ENCODE measurements around the gene RIMBP2.

Gene RIMBP2

DNA sequence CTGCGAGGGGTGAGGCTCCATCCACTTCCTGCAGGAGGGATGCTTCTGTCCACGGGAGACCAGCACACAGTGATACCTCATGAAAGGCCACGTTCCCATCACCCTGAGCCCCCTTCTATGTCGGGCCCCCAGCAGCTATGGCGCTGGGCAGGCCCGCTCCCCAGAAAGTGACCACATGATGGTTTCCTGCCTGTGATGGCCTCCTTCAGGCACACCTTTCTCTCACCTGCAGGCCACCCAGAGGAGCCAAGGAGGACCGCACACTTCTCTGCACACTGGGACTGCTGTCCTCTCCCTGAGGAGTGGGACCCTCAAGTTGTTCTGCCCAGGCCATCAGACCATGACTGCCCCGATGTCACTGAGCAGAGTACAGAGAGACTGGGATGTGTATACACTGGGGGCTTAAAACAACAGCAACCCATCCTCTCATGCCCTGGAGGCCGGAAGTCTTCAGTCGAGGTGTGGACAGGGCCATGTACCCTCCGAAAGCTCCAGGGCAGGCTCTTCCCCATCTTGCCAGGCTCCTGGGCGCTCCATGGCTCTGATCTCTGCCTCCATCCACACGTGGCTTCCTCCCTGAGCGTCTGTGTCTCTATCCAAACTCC lies 219.5 kb downstream of the RIMBP2 start:
- no peak for DNase-seq

- DNase-seq = no peak
Observed at GRCh38 chr12:130495156-130495555, 220.9 kb downstream of the RIMBP2 start.

- DNase-seq = no peak
Observed at GRCh38 chr12:130494736-130495135, 221.4 kb downstream of the RIMBP2 start.

DNA sequence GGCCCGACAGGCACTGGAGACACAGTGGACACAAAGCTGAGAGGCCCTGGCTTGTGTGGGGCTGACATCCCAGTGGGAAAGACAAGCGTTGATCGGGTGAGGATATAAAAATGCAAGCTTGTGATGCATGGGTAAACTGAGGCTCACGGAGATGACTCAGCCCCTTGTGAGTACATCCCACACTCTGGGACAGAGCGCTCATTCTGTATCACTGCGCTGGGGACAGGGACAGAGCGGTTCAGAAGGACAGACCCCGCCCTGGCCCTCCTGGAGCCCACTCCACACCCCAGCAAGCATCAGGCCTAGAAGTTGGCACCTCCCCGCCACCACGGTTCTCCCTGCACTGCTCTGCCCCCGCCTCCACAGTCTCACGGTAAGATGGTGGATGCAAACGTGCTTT lies 222.1 kb downstream of the RIMBP2 start:
- no peak for DNase-seq

DNA sequence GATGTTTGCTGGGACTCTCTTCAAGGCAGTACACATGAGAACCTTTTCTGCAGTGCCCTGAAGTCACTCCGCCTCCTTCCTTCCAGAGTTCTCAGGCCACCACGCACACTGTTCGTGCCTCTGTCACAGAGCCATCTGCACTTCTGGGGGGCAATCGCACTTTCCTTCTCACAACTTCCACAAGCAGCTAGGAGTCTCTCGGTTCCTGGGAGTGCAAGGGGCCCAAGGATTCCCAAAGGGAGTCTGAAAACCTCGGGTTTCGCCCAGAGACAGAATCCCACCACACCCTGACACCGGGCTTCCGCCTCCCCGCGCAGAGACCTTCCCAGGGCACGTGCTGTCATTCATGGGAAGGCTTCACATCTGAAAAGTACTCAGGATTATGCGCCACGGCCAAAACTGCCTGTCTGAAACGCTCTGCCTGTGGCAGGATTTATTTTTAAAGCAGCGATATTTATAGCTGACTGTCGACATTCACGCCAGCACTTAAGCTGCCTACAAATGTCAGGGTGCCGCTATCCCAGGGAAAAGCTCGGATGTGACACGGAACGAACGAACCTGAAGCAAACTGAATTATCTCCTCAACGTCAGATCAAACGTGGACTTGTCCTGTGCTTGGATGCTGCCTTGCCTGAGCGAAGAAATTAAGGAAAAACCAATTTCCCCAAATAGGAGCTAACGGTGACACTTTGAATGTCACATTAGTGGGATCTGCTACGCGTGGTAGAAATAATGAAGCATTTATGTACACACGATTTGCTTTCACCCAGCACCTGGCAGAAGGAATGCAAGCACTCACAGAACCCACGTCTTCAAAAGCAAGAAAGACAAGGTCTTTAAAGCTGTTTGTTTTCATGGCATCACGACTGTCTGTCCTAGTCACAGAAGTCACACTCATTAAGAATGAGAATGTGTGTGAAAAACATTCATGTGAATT lies 224.4 kb downstream of the RIMBP2 start:
- DNase-seq = no peak

GRCh38 chr12:130490674-130491073 lies 225.4 kb downstream of the RIMBP2 start:
- DNase-seq = no peak

DNA sequence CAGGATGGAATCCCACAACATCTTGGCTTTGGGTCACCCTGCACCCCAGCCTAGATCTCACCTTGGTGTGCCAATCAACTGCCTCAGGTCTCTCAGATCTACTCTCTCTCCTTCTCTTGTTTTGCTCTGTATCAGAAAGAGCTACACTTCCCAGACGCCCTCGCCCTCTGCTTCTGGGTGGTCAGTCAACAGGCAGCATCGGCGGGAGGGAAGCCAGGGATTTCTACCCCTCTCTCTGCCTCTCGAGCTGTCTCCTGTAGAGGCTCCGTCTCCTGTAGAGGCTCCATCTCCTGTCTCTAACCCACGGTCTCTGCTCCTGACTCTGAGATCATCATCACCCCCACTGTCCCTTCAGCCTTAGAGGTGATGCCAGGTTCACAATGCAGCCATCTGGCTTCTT lies 226.8 kb downstream of the RIMBP2 start:
- DNase-seq = no peak

- no peak for DNase-seq
Observed at GRCh38 chr12:130488358-130488710, 227.8 kb downstream of the RIMBP2 start.

DNA sequence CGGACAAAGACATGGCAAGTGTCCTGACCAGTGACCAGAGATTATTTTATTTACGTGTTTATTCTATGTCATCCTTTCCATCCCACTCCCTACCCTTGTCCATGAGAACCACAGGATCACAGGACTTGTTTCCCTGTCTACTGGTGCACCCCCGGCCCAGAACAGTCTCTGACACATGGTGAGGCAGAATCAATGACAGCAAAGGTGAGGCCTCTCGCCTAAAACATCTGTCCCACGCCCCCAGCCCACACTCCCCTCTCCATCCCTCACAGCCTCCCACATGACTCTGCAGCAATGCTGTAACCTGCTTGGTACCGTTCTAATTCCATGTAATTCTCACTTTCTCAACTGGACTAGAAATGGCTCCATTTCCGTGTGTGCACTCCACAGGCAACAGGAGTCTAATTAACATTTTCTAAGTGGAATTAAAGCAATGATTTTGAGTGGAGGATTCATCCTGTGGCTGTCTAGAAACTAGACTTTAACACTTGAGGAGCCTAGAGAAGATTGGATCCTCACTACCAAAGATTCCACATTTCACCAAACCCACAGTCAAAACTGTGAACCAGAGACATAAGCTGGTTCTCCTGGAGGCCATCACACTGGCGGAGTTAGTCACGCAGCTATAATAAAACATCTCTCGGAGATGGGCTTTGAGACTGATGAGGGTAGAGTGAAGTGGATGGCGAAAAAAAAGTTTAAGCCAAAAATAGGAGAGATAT lies 228.3 kb downstream of the RIMBP2 start:
- DNase-seq = no peak

DNA sequence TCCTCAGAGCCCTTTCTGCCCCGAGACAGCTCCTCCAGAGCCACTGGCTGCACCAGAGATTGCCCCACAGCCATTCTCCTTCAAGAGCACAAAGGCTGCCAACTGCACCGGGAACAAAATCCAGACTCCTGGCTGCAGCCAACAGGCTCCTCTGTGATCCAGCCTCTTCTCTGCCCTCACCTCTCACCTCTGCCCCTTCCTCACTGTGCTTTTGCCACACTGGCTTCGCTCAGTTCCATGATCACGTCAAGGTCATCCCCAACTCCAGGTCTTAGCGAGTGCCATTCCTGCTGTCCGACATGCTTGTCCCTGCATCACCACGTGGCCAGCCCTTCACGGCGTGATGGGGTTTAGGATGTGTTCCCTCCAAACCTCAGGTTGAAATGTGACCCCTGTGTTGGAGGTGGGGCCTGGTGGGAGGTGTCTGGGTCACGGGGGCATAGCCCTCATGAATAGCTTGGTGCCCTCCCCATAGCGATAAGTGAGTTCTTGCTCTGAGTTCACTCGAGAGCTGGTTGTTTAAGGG lies 229.1 kb downstream of the RIMBP2 start:
- DNase-seq = no peak

GRCh38 chr12:130486146-130486435 lies 230.0 kb downstream of the RIMBP2 start:
- DNase-seq = no peak

GRCh38 chr12:130485291-130486145 lies 230.6 kb downstream of the RIMBP2 start:
- no peak for DNase-seq

GRCh38 chr12:130484221-130484620 lies 231.9 kb downstream of the RIMBP2 start:
- no peak for DNase-seq

- no peak for DNase-seq
Observed at GRCh38 chr12:130483616-130484180, 232.4 kb downstream of the RIMBP2 start.

DNA sequence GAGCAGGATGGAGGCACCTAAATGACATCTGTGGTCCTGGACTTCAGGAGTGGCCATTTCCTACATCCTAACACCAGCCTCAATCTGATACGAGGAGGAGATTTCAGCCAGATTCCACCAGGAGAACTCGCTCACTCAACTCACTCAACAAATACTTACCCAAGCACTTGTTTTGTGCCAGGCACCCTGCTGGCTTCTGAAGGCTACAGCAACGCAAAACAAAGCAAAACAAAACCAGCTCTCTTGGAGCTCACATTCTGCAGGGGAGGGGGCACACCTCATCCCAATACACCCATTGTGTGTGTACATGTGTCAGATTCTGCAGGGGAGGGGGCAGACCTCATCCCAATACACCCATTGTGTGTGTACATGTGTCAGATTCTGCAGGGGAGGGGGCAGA lies 233.7 kb downstream of the RIMBP2 start:
- DNase-seq = no peak

- no peak for DNase-seq
Observed at GRCh38 chr12:130481392-130481879, 234.7 kb downstream of the RIMBP2 start.

DNA sequence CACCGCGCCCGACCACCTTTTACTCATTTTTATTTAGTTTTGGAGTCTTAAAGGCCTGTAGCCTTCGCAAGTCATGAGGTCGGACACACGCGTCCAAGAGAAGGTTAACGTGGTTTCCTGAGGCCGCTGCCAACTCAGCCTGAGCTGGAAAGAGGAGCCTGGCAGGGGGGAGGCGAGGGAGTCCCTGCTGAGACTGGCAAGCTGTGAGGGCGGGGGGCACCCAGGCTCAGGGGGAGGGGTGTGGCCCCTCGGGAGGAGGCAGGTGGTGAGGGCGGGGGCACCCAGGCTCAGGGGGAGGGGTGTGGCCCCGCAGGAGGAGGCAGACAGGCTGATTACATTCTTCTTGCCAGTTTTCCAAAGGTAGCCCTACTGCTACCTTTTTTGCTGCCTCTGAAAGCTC lies 235.2 kb downstream of the RIMBP2 start:
- no peak for DNase-seq

- no peak for DNase-seq
Observed at GRCh38 chr12:130480231-130480630, 235.9 kb downstream of the RIMBP2 start.

DNA sequence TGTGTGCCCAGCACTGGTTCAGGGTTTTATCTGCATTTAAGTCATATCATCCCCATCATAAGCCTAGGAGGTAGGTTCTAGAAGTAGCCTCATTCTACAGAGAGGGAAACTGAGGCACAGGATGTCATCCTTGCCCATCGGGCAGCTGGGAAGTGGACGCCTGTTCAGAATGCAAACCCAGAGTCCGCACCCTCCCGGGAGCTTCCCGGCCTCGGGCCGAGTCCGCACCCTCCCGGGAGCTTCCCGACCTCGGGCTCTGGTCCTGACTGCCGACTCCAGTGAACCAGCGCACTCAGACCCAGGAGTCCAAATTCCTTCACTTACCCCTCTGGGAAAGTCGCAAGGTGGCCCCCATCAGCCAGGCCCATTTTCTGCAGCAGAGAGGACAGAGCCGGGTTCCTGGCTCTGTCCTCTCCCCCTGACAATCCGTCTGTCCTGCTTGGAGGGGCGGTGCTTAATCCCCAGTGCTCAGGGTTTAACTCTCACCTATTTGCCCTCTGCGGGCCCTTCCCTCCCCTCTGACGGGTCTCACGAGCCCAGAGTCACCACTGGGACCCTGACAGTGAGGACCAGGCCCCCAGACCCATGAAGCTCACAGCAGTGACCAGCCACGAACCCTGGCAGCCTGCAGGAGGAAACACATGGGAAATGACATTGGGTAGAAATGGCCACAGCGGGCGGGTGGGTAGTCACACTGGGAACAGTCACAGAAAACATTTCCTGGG lies 236.5 kb downstream of the RIMBP2 start:
- no peak for DNase-seq

- no peak for DNase-seq
Observed at GRCh38 chr12:130478786-130479185, 237.3 kb downstream of the RIMBP2 start.

DNA sequence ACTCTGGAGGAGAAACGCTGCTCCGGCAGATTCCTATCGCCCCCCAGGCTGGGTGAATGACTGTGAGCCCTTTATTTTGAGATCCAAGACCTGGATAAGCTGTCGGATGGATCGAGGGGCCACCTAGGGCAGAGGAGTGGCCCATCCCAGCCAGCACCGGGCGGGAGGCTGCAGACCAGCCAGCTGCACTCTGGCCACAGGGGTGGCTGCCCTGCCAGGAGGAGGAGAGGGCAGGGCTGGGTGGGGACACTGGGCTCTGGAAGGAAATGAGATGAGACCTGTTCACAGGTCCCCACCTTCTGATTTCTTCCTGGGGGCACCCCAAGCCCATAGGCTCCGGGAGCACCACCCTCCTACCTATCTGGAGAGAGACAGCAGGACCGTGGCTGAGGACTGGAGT lies 238.4 kb downstream of the RIMBP2 start:
- DNase-seq = no peak

- DNase-seq = no peak
Observed at GRCh38 chr12:130477266-130477665, 238.8 kb downstream of the RIMBP2 start.
